ENCODE results near the gene CARMIL3.

DNA sequence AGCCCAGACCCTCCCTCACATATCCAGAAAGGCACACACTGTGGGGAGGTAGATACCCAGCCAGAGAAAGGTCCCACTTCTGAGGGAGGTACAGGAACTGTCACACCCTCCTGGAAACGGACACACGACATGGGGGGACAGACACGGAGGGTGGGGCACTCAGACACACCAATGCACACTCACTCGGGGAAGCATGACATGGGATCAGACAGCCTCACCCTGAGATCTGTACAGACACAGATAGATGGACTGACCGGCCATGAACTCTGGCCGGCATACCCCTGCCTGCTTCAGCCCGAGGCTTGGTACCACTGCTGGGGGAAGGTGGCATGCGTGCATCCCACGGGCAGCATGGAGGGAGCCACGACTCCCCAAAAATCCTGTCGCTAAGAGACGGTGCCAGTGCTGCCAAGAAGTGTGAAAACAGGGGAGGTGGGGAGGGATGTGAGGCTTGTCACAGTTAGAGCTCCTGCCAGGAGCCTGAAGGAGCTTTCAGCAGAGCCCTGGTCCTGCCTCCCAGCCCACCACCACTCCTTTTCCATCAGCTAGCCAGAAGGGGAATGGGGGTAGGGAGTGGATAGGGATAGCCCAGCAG is 20.1 kb downstream of the CARMIL3 start:
- TF ChIP-seq, protein P1, sequence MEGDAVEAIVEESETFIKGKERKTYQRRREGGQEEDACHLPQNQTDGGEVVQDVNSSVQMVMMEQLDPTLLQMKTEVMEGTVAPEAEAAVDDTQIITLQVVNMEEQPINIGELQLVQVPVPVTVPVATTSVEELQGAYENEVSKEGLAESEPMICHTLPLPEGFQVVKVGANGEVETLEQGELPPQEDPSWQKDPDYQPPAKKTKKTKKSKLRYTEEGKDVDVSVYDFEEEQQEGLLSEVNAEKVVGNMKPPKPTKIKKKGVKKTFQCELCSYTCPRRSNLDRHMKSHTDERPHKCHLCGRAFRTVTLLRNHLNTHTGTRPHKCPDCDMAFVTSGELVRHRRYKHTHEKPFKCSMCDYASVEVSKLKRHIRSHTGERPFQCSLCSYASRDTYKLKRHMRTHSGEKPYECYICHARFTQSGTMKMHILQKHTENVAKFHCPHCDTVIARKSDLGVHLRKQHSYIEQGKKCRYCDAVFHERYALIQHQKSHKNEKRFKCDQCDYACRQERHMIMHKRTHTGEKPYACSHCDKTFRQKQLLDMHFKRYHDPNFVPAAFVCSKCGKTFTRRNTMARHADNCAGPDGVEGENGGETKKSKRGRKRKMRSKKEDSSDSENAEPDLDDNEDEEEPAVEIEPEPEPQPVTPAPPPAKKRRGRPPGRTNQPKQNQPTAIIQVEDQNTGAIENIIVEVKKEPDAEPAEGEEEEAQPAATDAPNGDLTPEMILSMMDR (conservative IDR thresholded peaks at IDR 0.05; ENCODE audit: low read length): no peak
- TF ChIP-seq EZH2phosphoT487 (IDR thresholded peaks at IDR 0.05; ENCODE audit: borderline replicate concordance, low read depth, low read length): no peak

All from OCI-LY7 (cell line).